PFSK-1 (cell line): Measurements from ENCODE around the gene PPP1R2C.

Experiments
- FOXP2 ChIP-seq: optimal IDR thresholded peaks from 2 replicates; pipeline ENCODE3; 2011; ENCODE audit warnings: borderline replicate concordance, control low read depth, inconsistent platforms; ENCODE audit not compliant: insufficient read depth; ENCODE audit errors: extremely low read length, extremely low read depth
- POLR2AphosphoS5 ChIP-seq: IDR thresholded peaks from 2 replicates; pipeline ENCODE4 v1.6.1; 2012; ENCODE audit warnings: low read depth, mild to moderate bottlenecking, control low read depth, low read length, moderate library complexity
- SIN3A ChIP-seq: IDR thresholded peaks from 2 replicates; pipeline ENCODE4 v1.6.1; 2012; ENCODE audit warnings: mild to moderate bottlenecking, low read length, moderate library complexity, borderline replicate concordance; ENCODE audit not compliant: insufficient read depth
- TAF1 ChIP-seq: IDR thresholded peaks from 2 replicates; pipeline ENCODE4 v1.6.1; 2012; ENCODE audit warnings: low read length, control low read depth, borderline replicate concordance; ENCODE audit not compliant: insufficient read depth
- TF ChIP-seq, protein P1 (sequence below), 2 experiments: IDR thresholded peaks; 2 replicates each; pipeline versions ENCODE4 v1.6.1 to v1.8.0; 2011 to 2012; ENCODE audit warnings: low read depth in 2 of 2, low read length in 2 of 2, control low read depth in 1 of 2, inconsistent platforms in 1 of 2, mild to moderate bottlenecking in 1 of 2, moderate library complexity in 1 of 2; ENCODE audit not compliant: insufficient read depth in 1 of 2

The PPP1R2C gene

DNA sequence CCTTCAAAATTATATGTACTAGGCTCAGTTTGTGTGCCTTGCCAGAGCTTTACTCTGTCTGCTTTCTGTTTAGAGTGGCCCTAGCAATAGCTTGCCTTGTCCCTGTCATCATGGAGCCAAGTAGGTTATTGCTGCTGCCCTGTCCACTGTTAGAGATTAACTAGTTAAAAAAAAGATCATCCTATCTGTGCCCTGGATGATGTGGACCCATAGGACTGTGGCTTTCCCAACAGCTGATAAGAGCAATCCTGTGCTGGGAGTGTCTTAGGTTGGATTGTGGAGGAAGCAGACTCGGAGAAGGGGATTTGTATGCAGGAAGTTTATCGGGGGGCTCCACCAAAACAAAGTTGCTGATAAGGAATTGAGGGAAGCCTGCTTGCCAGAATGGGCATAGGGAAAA lies 23.8 kb downstream of the PPP1R2C start:
- TF ChIP-seq POLR2AphosphoS5, result no peak
- TF ChIP-seq, protein P1, sequence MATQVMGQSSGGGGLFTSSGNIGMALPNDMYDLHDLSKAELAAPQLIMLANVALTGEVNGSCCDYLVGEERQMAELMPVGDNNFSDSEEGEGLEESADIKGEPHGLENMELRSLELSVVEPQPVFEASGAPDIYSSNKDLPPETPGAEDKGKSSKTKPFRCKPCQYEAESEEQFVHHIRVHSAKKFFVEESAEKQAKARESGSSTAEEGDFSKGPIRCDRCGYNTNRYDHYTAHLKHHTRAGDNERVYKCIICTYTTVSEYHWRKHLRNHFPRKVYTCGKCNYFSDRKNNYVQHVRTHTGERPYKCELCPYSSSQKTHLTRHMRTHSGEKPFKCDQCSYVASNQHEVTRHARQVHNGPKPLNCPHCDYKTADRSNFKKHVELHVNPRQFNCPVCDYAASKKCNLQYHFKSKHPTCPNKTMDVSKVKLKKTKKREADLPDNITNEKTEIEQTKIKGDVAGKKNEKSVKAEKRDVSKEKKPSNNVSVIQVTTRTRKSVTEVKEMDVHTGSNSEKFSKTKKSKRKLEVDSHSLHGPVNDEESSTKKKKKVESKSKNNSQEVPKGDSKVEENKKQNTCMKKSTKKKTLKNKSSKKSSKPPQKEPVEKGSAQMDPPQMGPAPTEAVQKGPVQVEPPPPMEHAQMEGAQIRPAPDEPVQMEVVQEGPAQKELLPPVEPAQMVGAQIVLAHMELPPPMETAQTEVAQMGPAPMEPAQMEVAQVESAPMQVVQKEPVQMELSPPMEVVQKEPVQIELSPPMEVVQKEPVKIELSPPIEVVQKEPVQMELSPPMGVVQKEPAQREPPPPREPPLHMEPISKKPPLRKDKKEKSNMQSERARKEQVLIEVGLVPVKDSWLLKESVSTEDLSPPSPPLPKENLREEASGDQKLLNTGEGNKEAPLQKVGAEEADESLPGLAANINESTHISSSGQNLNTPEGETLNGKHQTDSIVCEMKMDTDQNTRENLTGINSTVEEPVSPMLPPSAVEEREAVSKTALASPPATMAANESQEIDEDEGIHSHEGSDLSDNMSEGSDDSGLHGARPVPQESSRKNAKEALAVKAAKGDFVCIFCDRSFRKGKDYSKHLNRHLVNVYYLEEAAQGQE (IDR thresholded peaks at IDR 0.05; ENCODE audit: insufficient read depth in 1 of 2, low read depth in 2 of 2, low read length in 2 of 2), result no peak
- TF ChIP-seq TAF1, result no peak
- TF ChIP-seq FOXP2, result no peak
- TF ChIP-seq SIN3A, result no peak

DNA sequence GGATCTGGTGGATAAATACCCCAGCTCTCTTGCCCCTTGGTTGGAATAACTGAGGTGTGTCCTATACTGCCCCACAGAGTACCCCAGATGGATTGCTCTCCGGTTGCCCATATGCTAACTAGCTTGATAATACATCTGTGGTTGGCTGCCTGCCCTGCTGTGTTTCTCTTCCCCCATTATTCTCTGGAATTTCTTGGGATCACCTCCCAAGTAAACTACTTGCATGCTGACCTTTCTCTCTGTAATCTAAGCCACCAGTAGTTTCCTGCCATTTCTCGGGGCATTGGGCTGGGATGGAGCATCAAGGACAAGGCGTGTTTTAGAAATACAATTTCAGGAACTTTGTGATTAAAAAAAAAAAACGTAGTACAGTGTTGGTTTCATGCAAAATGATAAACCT lies 25.2 kb downstream of the PPP1R2C start:
- TF ChIP-seq, protein P1 (IDR thresholded peaks at IDR 0.05; ENCODE audit: insufficient read depth in 1 of 2, low read depth in 2 of 2, low read length in 2 of 2), result no peak

DNA sequence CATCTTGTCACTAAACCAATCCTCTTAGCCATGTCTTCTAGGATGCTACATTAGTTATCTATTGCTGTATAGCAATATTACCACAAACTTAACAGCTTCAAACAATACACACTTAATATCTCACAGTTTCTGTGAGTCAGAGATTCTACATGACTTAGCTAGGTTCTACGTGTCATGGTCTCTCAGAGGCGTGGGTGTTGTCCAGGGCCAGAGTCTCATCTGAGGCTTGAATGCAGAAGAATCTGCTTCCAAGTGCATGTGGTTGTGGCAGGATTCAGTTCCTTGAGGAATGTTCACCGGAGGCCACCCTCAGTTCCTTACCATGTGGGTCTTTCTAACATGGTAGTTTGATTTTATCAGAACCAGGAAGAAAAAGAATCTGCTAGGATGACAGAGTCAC lies 26.4 kb downstream of the PPP1R2C start:
- TF ChIP-seq, protein P1 (IDR thresholded peaks at IDR 0.05; ENCODE audit: insufficient read depth in 1 of 2, low read depth in 2 of 2, low read length in 2 of 2), result no peak
- TF ChIP-seq FOXP2 (no peak), POLR2AphosphoS5 (no peak), SIN3A (no peak), TAF1 (no peak)

DNA sequence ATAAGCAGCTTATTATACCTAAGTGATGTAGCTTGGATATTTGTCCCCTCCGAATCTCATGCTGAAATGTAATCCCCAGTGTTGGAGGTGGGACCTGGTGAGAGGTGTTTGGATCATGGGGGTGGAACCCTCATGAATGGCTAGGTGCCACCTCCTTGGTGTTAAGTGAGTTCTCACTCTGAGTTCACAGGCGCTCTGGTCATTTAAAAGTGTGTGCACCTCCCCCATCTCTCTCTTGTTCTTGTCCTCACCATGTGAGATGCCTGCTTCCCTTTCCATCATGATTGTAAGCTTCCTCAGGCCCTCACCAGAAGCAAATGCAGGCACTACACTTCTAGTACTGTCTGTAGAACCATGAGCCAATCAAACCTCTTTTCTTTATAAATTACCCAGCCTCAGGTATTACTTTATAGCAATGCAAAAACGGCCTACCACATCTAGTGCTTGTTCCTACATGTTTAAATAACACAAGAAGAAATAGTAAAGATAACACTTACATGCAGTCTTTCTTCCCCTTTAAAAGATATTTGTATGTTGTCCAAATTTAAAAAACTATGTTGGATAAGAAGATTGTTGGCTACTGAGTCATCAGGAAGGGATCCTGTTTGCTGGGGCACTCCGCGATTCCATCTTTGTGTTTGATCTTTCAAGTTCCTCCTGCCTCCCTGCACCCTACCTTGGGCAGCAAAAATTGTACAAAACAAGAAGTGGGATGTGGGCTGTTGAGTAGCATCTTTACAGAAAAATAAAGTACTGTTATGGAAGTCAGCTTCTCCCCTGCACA lies 29.7 kb downstream of the PPP1R2C start:
- TF ChIP-seq TAF1 (no peak), FOXP2 (no peak), POLR2AphosphoS5 (no peak)
- TF ChIP-seq, protein P1 (IDR thresholded peaks at IDR 0.05; ENCODE audit: insufficient read depth in 1 of 2, low read depth in 2 of 2, low read length in 2 of 2), result no peak

DNA sequence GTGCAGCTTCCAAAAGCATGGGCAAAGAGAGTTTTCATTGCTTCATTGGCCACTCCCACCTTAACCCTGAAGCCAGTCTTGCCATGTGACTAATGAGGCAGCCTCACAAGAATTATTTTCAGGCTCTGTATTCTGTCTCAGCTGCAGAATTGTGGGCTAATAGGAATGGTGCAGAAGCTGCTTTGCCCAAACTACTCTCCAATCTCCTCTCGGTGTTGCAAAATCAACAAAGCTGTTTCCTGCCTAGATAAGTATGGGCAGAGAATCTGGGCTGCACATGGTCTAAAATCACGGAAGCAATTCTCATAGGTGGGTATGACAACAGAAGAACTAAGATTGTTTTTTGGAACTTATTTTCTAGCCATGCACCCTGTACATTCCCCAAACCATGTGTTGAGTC lies 31.4 kb downstream of the PPP1R2C start:
- TF ChIP-seq, protein P1 (IDR thresholded peaks at IDR 0.05; ENCODE audit: insufficient read depth in 1 of 2, low read depth in 2 of 2, low read length in 2 of 2), result no peak
- no peak for TF ChIP-seq SIN3A
- TF ChIP-seq FOXP2, result no peak
